ENCODE measurements around the gene NPIPA7.
"Not testable (repeated sequence)": the region's sequence is repeated elsewhere in the genome, so short reads cannot be mapped to it uniquely, and the experiment has no call there.

Gene NPIPA7

DNA sequence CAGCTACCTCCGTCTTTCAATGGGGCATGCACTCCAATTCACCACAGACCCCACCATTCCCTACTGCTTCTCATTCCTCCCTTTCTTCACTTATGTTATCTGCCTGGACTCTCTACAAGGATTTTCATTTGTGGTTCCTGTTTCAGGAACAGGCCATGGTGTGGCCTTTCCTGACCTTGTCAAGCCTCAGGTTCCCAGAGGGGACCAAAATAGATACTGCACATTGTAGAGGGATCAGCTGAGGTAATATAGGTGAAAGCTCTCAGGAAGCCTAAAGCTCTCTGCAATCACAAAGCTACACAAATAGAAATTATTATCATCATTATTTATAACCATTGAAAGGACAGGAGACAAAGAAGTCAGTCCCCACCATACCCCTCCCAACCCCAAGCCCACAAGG, 41.6 kb downstream of the NPIPA7 start:
- DNase-seq = not testable (repeated sequence)

DNA sequence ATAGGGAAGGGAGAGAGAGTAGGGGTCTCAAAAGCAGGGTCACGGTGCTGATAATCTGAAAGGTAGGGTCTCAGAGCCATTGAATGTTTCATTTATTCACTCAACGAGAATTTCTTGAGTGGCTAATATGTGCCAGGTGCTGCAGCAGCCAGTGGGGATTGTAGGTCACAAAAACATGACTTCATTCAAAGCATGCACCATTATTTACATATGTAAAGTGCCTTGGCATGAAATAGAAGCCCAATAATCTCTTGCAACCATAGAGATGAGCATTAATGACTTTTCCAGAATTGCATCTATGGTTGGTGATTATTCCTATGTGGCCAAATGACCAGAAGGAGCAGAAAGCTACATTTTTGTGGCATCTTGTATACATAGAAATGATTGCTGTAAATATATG, 46.2 kb downstream of the NPIPA7 start:
- not testable (repeated sequence) for DNase-seq

DNA sequence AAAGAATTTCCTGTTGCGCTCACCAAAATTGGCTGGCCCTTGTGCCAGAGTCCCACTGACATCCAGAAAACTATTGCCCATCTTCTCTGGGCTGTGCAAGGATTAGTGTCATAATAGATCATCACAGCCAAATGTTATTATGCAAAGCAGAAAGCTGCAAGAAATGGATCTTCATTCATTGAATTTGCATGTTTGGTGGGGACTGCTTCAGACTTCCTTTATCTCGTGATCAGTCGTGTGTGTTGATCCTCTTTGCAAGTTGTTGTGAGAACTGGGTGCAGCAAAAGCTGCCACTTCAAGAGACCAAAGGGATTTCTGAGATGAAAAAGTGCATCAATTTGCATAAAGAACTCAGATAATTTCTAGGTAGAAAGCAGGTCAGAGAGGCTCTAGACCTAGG, 52.2 kb downstream of the NPIPA7 start:
- not testable (repeated sequence) for DNase-seq

DNA sequence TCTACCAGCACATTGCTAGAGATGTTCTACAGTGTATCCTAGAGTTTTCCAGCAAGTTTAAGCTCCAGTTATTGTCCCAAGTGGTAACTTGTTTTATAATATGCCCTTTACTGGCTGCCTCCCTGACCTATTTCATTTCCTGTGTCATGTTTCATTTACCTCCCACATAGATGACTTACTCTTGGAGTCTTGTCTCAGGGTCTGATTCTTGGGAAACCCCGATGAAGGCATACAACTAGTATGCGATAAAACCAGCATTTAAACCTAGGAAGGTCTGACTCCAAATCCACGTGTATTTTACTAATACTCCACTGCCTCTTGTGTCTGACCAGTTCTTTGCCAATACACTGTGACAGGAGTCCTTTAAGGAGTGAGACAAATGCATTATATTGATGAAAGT, 55.8 kb downstream of the NPIPA7 start:
- DNase-seq = not testable (repeated sequence)

DNA sequence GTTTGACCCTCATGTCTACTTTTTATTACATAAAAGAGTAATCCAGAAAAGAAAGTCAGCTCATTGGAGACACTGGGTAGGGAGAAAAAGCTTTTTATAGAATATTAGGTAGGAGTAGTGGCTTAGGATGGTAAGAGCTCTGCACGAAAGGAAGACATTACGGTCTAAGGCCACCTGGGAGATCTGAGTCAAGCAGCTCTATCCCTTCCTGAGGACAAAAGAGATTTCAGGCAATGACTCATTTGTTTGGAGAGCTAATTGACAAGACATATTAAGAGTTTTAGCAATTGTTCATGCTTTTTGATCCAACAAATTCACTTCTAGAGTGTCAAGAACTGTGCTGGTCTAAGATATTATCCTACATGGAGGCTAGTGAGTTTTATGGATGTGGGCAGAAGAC, 62.5 kb downstream of the NPIPA7 start:
- DNase-seq = not testable (repeated sequence)
